ENCODE results near the gene POT1. TPM values are rescaled to one million over a fixed set of nuclear protein-coding genes. Genes with fewer than 3 reads are reported as not detected.

The POT1 gene
- total RNA-seq, 1 donor from 2014 or later: 42.9 TPM

DNA sequence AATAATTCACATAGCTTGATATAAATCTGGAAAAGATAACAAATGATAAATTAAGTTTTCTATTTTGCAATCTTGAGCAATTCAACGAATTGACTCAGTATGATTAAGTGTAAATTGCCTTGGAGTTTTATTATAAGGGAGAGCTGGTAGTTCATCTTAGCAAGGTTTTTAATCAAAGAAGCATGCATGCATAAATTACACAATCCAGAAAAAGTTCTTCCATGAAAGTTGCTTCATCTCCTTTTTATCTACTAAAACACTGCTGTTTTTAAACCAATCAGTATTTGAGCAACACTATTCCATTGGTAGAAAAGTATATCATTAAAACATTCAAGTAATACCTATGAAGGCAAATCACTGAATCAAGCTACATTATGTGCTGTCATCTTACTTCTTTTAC is 47.6 kb downstream of the POT1 start:
- Mint-ChIP-seq H3K36me3 (ENCODE audit: unreplicated experiment) (no peaks in the 10 kb centered on the region), H3K27me3 (ENCODE audit: unreplicated experiment) (no peaks in the 10 kb centered on the region), H3K4me3 (ENCODE audit: unreplicated experiment) (no peak overlapping the region), H3K9me3 (ENCODE audit: unreplicated experiment) (no peaks in the 10 kb centered on the region), H3K4me1 (ENCODE audit: low read depth, unreplicated experiment) (no peaks in the 10 kb centered on the region), H3K27ac (ENCODE audit: unreplicated experiment) (no peak overlapping the region)
- no peak for TF ChIP-seq CTCF (IDR thresholded peaks at IDR 0.05; ENCODE audit: partially characterized antibody, unreplicated experiment)
- DNase-seq: no peak

- Mint-ChIP-seq H3K9me3 (ENCODE audit: unreplicated experiment) (no peaks in the 10 kb centered on the region), H3K27me3 (ENCODE audit: unreplicated experiment) (no peaks in the 10 kb centered on the region), H3K36me3 (ENCODE audit: unreplicated experiment) (no peaks in the 10 kb centered on the region), H3K27ac (ENCODE audit: unreplicated experiment) (no peak overlapping the region), H3K4me3 (ENCODE audit: unreplicated experiment) (no peak overlapping the region), H3K4me1 (ENCODE audit: low read depth, unreplicated experiment) (no peaks in the 10 kb centered on the region)
- TF ChIP-seq CTCF (IDR thresholded peaks at IDR 0.05; ENCODE audit: partially characterized antibody, unreplicated experiment): no peak
- no peak for DNase-seq
These were observed 49.9 kb downstream of the POT1 start for GRCh38 chr7:124879771-124880170.

GRCh38 chr7:124879103-124879502 is 50.5 kb downstream of the POT1 start:
- Mint-ChIP-seq H3K27me3 (ENCODE audit: unreplicated experiment) (no peaks in the 10 kb centered on the region), H3K4me3 (ENCODE audit: unreplicated experiment) (no peak overlapping the region), H3K9me3 (ENCODE audit: unreplicated experiment) (no peaks in the 10 kb centered on the region), H3K27ac (ENCODE audit: unreplicated experiment) (no peak overlapping the region), H3K4me1 (ENCODE audit: low read depth, unreplicated experiment) (no peaks in the 10 kb centered on the region), H3K36me3 (ENCODE audit: unreplicated experiment) (no peaks in the 10 kb centered on the region)
- no peak for TF ChIP-seq CTCF (IDR thresholded peaks at IDR 0.05; ENCODE audit: partially characterized antibody, unreplicated experiment)
- no peak for DNase-seq

GRCh38 chr7:124874644-124875163 is 54.9 kb downstream of the POT1 start:
- Mint-ChIP-seq H3K9me3 (ENCODE audit: unreplicated experiment) (no peaks in the 10 kb centered on the region), H3K27ac (ENCODE audit: unreplicated experiment) (no peak overlapping the region), H3K4me3 (ENCODE audit: unreplicated experiment) (no peak overlapping the region), H3K4me1 (ENCODE audit: low read depth, unreplicated experiment) (no peaks in the 10 kb centered on the region), H3K36me3 (ENCODE audit: unreplicated experiment) (no peaks in the 10 kb centered on the region), H3K27me3 (ENCODE audit: unreplicated experiment) (no peaks in the 10 kb centered on the region)
- DNase-seq: no peak
- TF ChIP-seq CTCF (IDR thresholded peaks at IDR 0.05; ENCODE audit: partially characterized antibody, unreplicated experiment): no peak

- Mint-ChIP-seq H3K27me3 (ENCODE audit: unreplicated experiment) (peaks cover under 1% of the 10 kb centered on the region), H3K27ac (ENCODE audit: unreplicated experiment) (peak overlapping the region; percentile 64), H3K36me3 (ENCODE audit: unreplicated experiment) (no peaks in the 10 kb centered on the region), H3K9me3 (ENCODE audit: unreplicated experiment) (no peaks in the 10 kb centered on the region), H3K4me3 (ENCODE audit: unreplicated experiment) (no peak overlapping the region), H3K4me1 (ENCODE audit: low read depth, unreplicated experiment) (peaks cover 2% of the 10 kb centered on the region)
- DNase-seq: no peak
- TF ChIP-seq CTCF (IDR thresholded peaks at IDR 0.05; ENCODE audit: partially characterized antibody, unreplicated experiment): no peak
These were observed 71.9 kb downstream of the POT1 start for GRCh38 chr7:124857672-124858235.
